Progenitor cell of endocrine pancreas (in vitro differentiated cells): ENCODE data around the gene MBTPS1. TPM values are rescaled to one million over a fixed set of nuclear protein-coding genes. Genes with fewer than 3 reads are reported as not detected.

Experiments
- DNase-seq: peaks from one replicate; pipeline ENCODE4 v3.0.0; 2021; ENCODE audit warnings: low spot score; ENCODE audit not compliant: unreplicated experiment
- H3K27ac Mint-ChIP-seq: 2 replicates; pipeline ENCODE4 v1.8.0; 2021; ENCODE audit warnings: mild to moderate bottlenecking, moderate library complexity, mixed read lengths
- H3K27me3 Mint-ChIP-seq: 2 replicates; pipeline ENCODE4 v1.8.0; 2021; ENCODE audit warnings: mixed read lengths
- H3K36me3 Mint-ChIP-seq: 2 replicates; pipeline ENCODE4 v1.8.0; 2022; ENCODE audit warnings: mixed read lengths; ENCODE audit not compliant: insufficient read depth
- H3K4me1 Mint-ChIP-seq: 2 replicates; pipeline ENCODE4 v1.8.0; 2021; ENCODE audit warnings: low read depth, mixed read lengths
- H3K4me3 Mint-ChIP-seq: 2 replicates; pipeline ENCODE4 v1.8.0; 2021; ENCODE audit warnings: low read depth, mild to moderate bottlenecking, moderate library complexity, mixed read lengths
- H3K9me3 Mint-ChIP-seq: 2 replicates; pipeline ENCODE4 v1.8.0; 2021; ENCODE audit warnings: low read depth, mixed read lengths
- total RNA-seq: library from RNA; stranded (reverse); gene quantifications from 2 replicates; pipeline ENCODE4 v1.2.1, GENCODE V29; 2021
- TF ChIP-seq, protein P1 (sequence below): fragments of 200-600 bp; sonication (generic); IDR thresholded peaks from one replicate; pipeline ENCODE4 v1.5.0; 2021; ENCODE audit warnings: antibody characterized with exemption, mild to moderate bottlenecking; ENCODE audit not compliant: unreplicated experiment

Gene MBTPS1
- total RNA-seq, 1 donor from 2014 or later = 94.7 TPM

DNA sequence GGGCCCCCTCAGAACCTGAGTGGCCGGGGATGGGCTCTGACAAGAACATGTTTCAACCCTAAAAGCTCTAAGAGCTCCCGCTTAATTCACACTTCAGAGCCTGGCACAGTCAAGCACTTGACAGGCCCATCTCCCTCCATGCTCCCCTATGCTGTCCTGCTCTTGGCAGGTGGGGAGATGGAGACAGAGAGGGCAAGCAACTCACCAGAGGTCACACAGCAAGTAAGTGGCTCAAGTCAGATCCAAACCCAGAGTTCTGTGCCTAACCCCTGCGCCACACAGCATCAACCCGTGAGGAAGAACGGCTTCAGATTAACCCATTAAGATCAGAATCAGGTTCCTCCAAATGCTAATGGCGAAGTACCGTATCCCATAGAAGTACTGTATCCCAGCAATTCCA lies 112.3 kb downstream of the MBTPS1 start:
- DNase-seq = no peak
- TF ChIP-seq, protein P1, sequence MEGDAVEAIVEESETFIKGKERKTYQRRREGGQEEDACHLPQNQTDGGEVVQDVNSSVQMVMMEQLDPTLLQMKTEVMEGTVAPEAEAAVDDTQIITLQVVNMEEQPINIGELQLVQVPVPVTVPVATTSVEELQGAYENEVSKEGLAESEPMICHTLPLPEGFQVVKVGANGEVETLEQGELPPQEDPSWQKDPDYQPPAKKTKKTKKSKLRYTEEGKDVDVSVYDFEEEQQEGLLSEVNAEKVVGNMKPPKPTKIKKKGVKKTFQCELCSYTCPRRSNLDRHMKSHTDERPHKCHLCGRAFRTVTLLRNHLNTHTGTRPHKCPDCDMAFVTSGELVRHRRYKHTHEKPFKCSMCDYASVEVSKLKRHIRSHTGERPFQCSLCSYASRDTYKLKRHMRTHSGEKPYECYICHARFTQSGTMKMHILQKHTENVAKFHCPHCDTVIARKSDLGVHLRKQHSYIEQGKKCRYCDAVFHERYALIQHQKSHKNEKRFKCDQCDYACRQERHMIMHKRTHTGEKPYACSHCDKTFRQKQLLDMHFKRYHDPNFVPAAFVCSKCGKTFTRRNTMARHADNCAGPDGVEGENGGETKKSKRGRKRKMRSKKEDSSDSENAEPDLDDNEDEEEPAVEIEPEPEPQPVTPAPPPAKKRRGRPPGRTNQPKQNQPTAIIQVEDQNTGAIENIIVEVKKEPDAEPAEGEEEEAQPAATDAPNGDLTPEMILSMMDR = no peak
- H3K4me1 Mint-ChIP-seq = no peaks in the 10 kb centered on the region
- peaks cover 16% of the 10 kb centered on the region for H3K27me3 Mint-ChIP-seq
- H3K4me3 Mint-ChIP-seq = no peak overlapping the region
- no peaks in the 10 kb centered on the region for H3K36me3 Mint-ChIP-seq
- no peaks in the 10 kb centered on the region for H3K9me3 Mint-ChIP-seq
- H3K27ac Mint-ChIP-seq = no peak overlapping the region

Other genes starting within 250 kb of the MBTPS1 start
- gene MLYCD, start 217.8 kb downstream of the MBTPS1 start, total RNA-seq = 9.4 and 9.6 TPM in 2 replicates
- 2.3 and 2.7 TPM in 2 replicates for gene OSGIN1, start 163.7 kb downstream of the MBTPS1 start, total RNA-seq
- gene NECAB2, start 148.7 kb downstream of the MBTPS1 start, total RNA-seq = 4.4 and 4.6 TPM in 2 replicates
- gene SLC38A8, start 74.1 kb downstream of the MBTPS1 start, total RNA-seq = 0.24 and 0.80 TPM in 2 replicates
- gene HSDL1, start 28.2 kb upstream of the MBTPS1 start, total RNA-seq = 43.8 and 47.7 TPM in 2 replicates
- gene DNAAF1, start 28.4 kb upstream of the MBTPS1 start, total RNA-seq = 1.4 and 1.8 TPM in 2 replicates
- 87.1 and 94.7 TPM in 2 replicates for gene TAF1C, start 70.1 kb upstream of the MBTPS1 start, total RNA-seq
- not detected in 2 replicates for gene ADAD2, start 74.2 kb upstream of the MBTPS1 start, total RNA-seq
- not detected in 2 replicates for gene KCNG4, start 123.1 kb upstream of the MBTPS1 start, total RNA-seq
- 0.09 and 0.24 TPM in 2 replicates for gene WFDC1, start 177.9 kb upstream of the MBTPS1 start, total RNA-seq